NT2/D1 (cell line): ENCODE data around the gene IGF2BP2.

Experiments used
- YY1 ChIP-seq: IDR thresholded peaks from 2 replicates; pipeline ENCODE4 v1.6.1; 2011; ENCODE audit not compliant: insufficient read length, insufficient read depth
- ZNF274 ChIP-seq: IDR thresholded peaks from 2 replicates; pipeline ENCODE4 v1.6.1; 2011; ENCODE audit warnings: mild to moderate bottlenecking, low read depth, low read length

DNA sequence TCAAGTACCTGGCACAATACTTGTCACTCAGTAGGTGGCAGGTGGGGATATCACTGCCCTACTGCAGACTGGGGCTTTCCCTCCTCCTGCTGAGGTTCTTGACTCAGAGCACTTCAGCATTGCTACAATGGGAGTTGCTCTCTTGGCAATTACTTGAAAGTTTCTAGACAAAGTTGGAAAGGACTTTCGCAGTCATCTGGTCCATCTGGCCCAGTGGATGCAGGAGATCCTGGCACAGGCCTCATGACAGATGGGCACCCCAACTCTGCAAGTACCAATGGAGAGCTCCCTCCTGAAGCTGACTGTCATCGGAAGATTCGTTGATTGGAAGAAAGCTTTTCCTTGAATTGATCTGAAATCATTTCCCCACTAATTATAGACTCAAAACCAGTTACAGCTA, 19.2 kb upstream of the IGF2BP2 start:
- TF ChIP-seq YY1 (no peak), ZNF274 (no peak)
